Panc1 (cell line): ENCODE results near the gene EDC3. TPM values are rescaled to one million over a fixed set of nuclear protein-coding genes. Genes with fewer than 3 reads are reported as not detected.

ENCODE experiments used
- ATAC-seq: fragments of 200-7000 bp; cut with Tn5 transposase; 2 replicates; pipeline ENCODE4 v1.9.1; 2020; ENCODE audit warnings: mild to moderate bottlenecking, moderate library complexity
- BruUV-seq: library from RNA; stranded (reverse); fragments of 400-500 nt; replicated peaks from 2 replicates; lab custom pipeline; 2021; lab: Mats Ljungman, UMichigan
- CTCF ChIA-PET: fragments of 300-600 bp; sonication (Branson Sonifier 250); formaldehyde crosslinking; loops from one replicate; lab custom pipeline; 2022; ENCODE audit warnings: antibody characterized with exemption; lab: Charles Lee
- POLR2A ChIA-PET: fragments of 300-600 bp; sonication (Branson Sonifier 250); formaldehyde crosslinking; loops from one replicate; lab custom pipeline; 2022; ENCODE audit warnings: antibody characterized with exemption; lab: Charles Lee
- DNase-seq: peaks from one replicate; pipeline ENCODE4 v3.0.0-alpha.2; 2010; ENCODE audit warnings: low read depth, low spot score
- H3K27ac ChIP-seq: 2 replicates; pipeline ENCODE4 v1.5.1; 2011; ENCODE audit warnings: mild to moderate bottlenecking, low read length, inconsistent platforms
- H3K27me3 ChIP-seq: fragments of 200-500 bp; sonication (Bioruptor generic); 2 replicates; pipeline ENCODE4 v1.6.0; 2014; ENCODE audit warnings: low read length, inconsistent platforms; ENCODE audit not compliant: control insufficient read depth, insufficient read depth
- H3K36me3 ChIP-seq: fragments of 200-500 bp; sonication (Bioruptor generic); 2 replicates; pipeline ENCODE4 v1.5.1; 2014; ENCODE audit warnings: inconsistent platforms, mild to moderate bottlenecking, low read length, moderate library complexity; ENCODE audit not compliant: control insufficient read depth, insufficient read depth
- H3K4me1 ChIP-seq: 2 replicates; pipeline ENCODE4 v1.5.1; 2011; ENCODE audit warnings: inconsistent platforms, mild to moderate bottlenecking, low read length, moderate library complexity; ENCODE audit not compliant: control insufficient read depth, insufficient read depth
- H3K4me3 ChIP-seq, 2 experiments: 2 replicates each; pipeline ENCODE4 v1.5.1; 2011 to 2012; ENCODE audit warnings: low read depth in 2 of 2, low read length in 2 of 2, mild to moderate bottlenecking in 2 of 2, inconsistent platforms in 1 of 2, moderate library complexity in 1 of 2
- H3K9me3 ChIP-seq: fragments of 200-500 bp; sonication (Bioruptor generic); 2 replicates; pipeline ENCODE4 v1.5.1; 2014; ENCODE audit warnings: low read depth, mild to moderate bottlenecking, inconsistent platforms, low read length, moderate library complexity; ENCODE audit not compliant: control insufficient read depth, insufficient read depth
- POLR2AphosphoS5 ChIP-seq: IDR thresholded peaks from 2 replicates; pipeline ENCODE4 v1.6.1; 2012; ENCODE audit warnings: mild to moderate bottlenecking, low read depth, low read length, moderate library complexity
- SIN3A ChIP-seq: IDR thresholded peaks from 2 replicates; pipeline ENCODE4 v1.6.1; 2012; ENCODE audit warnings: low read depth, mild to moderate bottlenecking, low read length, moderate library complexity, borderline replicate concordance; ENCODE audit not compliant: insufficient read depth
- TCF7L2 ChIP-seq: IDR thresholded peaks from 2 replicates; pipeline ENCODE4 v1.6.1; 2011; ENCODE audit warnings: mild to moderate bottlenecking, low read depth, low read length, inconsistent platforms
- in situ Hi-C: cut with HindIII; loops from 2 replicates; pipeline ENCODE4 v1.10.0; 2016; ENCODE audit warnings: low sequenced_read_pairs, low pct_unique_long_range_greater_than_20kb
- intact Hi-C: fragments of 100-400 bp; cut with micrococcal nuclease; formaldehyde crosslinking; loops from one replicate; pipeline ENCODE4 v1.10.0; 2022; ENCODE audit not compliant: unreplicated experiment
- total RNA-seq: library from RNA; stranded (reverse); gene quantifications from one replicate; pipeline ENCODE4 v1.2.1, GENCODE V29; 2021; ENCODE audit not compliant: unreplicated experiment
- TF ChIP-seq, protein P1 (sequence below): fragments of 450-650 bp; IDR thresholded peaks from 2 replicates; pipeline ENCODE4 v1.5.1; 2017; ENCODE audit warnings: mild to moderate bottlenecking
- TF ChIP-seq, protein P2 (sequence below), 2 experiments: IDR thresholded peaks; 2 replicates each; pipeline ENCODE4 v1.6.1; 2011 to 2012; ENCODE audit warnings: low read depth in 2 of 2, control low read depth in 1 of 2, low read length in 1 of 2, mild to moderate bottlenecking in 1 of 2, moderate library complexity in 1 of 2; ENCODE audit not compliant: insufficient read depth in 1 of 2

Gene EDC3
- total RNA-seq, 1 experiment from 2014 or later, result 45.5 TPM

DNA sequence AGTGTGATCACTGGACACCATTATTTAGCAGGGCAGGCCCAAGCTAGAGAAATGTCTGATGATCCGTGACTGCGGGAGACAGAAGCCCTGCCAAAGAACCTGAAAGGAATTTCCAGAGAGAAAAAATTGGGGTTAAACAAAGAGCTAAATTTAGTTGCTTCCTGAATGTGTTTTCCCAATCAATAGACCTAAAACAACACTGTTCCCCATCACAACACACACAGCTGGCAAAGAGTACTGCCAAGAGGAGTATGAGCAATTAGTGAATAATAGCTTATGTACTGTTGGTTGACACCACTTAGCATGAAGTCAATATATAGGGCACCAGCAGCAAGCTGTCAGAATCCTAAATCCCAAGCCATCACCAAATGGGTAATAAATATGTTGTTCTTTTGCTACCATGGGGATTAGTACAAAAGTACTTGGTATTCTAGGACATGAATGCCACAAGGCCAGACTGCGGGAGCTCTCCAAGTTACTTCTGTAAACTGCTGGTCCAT, 44.5 kb downstream of the EDC3 start:
- H3K27ac ChIP-seq, result no peak overlapping the region
- H3K27me3 ChIP-seq, result no peaks in the 10 kb centered on the region
- in situ Hi-C loops, result no loop called here
- TF ChIP-seq TCF7L2, result no peak
- TF ChIP-seq POLR2AphosphoS5, result no peak
- TF ChIP-seq, protein P1, sequence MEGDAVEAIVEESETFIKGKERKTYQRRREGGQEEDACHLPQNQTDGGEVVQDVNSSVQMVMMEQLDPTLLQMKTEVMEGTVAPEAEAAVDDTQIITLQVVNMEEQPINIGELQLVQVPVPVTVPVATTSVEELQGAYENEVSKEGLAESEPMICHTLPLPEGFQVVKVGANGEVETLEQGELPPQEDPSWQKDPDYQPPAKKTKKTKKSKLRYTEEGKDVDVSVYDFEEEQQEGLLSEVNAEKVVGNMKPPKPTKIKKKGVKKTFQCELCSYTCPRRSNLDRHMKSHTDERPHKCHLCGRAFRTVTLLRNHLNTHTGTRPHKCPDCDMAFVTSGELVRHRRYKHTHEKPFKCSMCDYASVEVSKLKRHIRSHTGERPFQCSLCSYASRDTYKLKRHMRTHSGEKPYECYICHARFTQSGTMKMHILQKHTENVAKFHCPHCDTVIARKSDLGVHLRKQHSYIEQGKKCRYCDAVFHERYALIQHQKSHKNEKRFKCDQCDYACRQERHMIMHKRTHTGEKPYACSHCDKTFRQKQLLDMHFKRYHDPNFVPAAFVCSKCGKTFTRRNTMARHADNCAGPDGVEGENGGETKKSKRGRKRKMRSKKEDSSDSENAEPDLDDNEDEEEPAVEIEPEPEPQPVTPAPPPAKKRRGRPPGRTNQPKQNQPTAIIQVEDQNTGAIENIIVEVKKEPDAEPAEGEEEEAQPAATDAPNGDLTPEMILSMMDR, result no peak
- TF ChIP-seq, protein P2, sequence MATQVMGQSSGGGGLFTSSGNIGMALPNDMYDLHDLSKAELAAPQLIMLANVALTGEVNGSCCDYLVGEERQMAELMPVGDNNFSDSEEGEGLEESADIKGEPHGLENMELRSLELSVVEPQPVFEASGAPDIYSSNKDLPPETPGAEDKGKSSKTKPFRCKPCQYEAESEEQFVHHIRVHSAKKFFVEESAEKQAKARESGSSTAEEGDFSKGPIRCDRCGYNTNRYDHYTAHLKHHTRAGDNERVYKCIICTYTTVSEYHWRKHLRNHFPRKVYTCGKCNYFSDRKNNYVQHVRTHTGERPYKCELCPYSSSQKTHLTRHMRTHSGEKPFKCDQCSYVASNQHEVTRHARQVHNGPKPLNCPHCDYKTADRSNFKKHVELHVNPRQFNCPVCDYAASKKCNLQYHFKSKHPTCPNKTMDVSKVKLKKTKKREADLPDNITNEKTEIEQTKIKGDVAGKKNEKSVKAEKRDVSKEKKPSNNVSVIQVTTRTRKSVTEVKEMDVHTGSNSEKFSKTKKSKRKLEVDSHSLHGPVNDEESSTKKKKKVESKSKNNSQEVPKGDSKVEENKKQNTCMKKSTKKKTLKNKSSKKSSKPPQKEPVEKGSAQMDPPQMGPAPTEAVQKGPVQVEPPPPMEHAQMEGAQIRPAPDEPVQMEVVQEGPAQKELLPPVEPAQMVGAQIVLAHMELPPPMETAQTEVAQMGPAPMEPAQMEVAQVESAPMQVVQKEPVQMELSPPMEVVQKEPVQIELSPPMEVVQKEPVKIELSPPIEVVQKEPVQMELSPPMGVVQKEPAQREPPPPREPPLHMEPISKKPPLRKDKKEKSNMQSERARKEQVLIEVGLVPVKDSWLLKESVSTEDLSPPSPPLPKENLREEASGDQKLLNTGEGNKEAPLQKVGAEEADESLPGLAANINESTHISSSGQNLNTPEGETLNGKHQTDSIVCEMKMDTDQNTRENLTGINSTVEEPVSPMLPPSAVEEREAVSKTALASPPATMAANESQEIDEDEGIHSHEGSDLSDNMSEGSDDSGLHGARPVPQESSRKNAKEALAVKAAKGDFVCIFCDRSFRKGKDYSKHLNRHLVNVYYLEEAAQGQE (IDR thresholded peaks at IDR 0.05; ENCODE audit: insufficient read depth in 1 of 2, low read depth in 2 of 2, low read length in 1 of 2), result no peak
- no peak for TF ChIP-seq SIN3A
- no TSS peak for BruUV-seq
- no peak for DNase-seq
- no peak overlapping the region for H3K4me3 ChIP-seq
- H3K4me1 ChIP-seq, result no peaks in the 10 kb centered on the region
- ChIA-PET POLR2A (no interaction called here), CTCF (interaction anchor here (0.6 kb wide), 1 partner anchor 118 kb away, joined by 4 read pairs; no protein-coding TSS in a partner anchor)
- no peak for ATAC-seq
- intact Hi-C loops, result no loop called here
- H3K36me3 ChIP-seq, result no peaks in the 10 kb centered on the region
- no peaks in the 10 kb centered on the region for H3K9me3 ChIP-seq

DNA sequence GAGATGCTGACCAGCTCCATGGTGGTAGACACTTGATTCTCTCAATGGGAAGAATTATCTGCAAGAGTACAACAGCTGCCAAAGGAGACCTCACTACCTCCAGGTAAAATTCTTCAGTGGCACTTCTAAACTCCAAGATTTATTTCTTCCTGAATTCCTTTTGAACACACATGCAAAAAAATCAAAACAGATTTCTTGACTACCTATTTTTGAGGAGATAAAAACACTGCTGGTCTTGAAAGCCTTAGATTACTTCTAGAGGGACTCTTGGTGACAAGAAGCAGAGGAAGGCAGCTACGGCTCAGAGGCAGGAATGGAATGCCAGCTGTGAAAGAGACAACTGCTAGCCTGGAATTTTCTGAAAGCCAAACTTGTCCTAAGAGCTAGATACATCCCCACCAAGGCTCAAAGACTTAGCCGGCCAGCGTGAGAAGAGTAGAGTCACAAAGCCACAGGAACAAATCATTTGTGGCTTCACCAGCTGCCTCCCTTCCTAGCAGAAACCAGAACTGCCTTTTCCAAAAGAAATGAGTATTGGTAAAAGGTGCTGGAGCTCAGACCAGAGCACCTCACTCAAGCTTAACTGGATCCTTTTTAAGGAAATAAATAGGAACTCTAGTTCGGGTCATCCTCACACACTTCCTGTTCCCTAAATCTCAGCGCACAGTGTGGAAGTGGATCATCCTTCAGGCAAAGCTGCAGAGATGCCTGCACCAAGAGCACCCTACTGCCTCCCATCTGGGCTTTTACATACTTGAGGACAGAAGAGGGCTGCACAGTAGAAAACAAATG, 47.6 kb downstream of the EDC3 start:
- no peak for TF ChIP-seq TCF7L2
- TF ChIP-seq POLR2AphosphoS5, result no peak
- TF ChIP-seq SIN3A, result no peak
- TF ChIP-seq, protein P1, result no peak
- TF ChIP-seq, protein P2 (IDR thresholded peaks at IDR 0.05; ENCODE audit: insufficient read depth in 1 of 2, low read depth in 2 of 2, low read length in 1 of 2), result no peak
- intact Hi-C loops, result no loop called here
- DNase-seq (no peak), ATAC-seq (no peak)
- in situ Hi-C loops, result loop anchor here (25.0 kb wide), 1 partner anchor 114 kb away; no protein-coding TSS in a partner anchor
- H3K9me3 ChIP-seq, result no peaks in the 10 kb centered on the region
- ChIA-PET CTCF (no interaction called here), POLR2A (no interaction called here)
- no peaks in the 10 kb centered on the region; the same call in 1 of the 2 replicates for H3K4me1 ChIP-seq
- no TSS peak for BruUV-seq
- no peaks in the 10 kb centered on the region for H3K27me3 ChIP-seq
- H3K27ac ChIP-seq, result no peak overlapping the region
- H3K36me3 ChIP-seq, result no peaks in the 10 kb centered on the region
- H3K4me3 ChIP-seq, result no peak overlapping the region
